ENCODE data around the gene MYMX. TPM values are rescaled to one million over a fixed set of nuclear protein-coding genes. Genes with fewer than 3 reads are reported as not detected.
A peak's percentile ranks its signal among the peaks of the same experiment; 100 is the strongest.

The MYMX gene
- total and polyA plus RNA-seq, 2 of the 13 experiments (the other 11 are each of a cell fraction or from before 2014, with no cell fraction given), result not detected

GRCh38 chr6:44192428-44193041 lies 24.2 kb upstream of the MYMX start (continued):
- TF ChIP-seq SNRNP70 (IDR thresholded peaks at IDR 0.05; ENCODE audit: low read depth, low read length), result no peak
- no peak for TF ChIP-seq ZNF839 (CRISPR knock-in tag; IDR thresholded peaks at IDR 0.05; ENCODE audit: borderline replicate concordance)
- no peak for TF ChIP-seq MEIS1 (CRISPR knock-in tag; IDR thresholded peaks at IDR 0.05; ENCODE audit: borderline replicate concordance)
- TF ChIP-seq SMC3 (IDR thresholded peaks at IDR 0.05; ENCODE audit: low read length), result no peak
- TF ChIP-seq ZNF644 (CRISPR knock-in tag; IDR thresholded peaks at IDR 0.05; ENCODE audit: low read depth), result peak; percentile 11; the same call in 1 of the 2 replicates
- TF ChIP-seq ZNF746 (CRISPR knock-in tag; IDR thresholded peaks at IDR 0.05), result no peak
- no peak for TF ChIP-seq HHEX (CRISPR knock-in tag; IDR thresholded peaks at IDR 0.05)
- TF ChIP-seq ZNF678 (CRISPR knock-in tag; IDR thresholded peaks at IDR 0.05), result no peak
- no peak for TF ChIP-seq HCFC1 (IDR thresholded peaks at IDR 0.05; ENCODE audit: low read depth, low read length)
- no peak for TF ChIP-seq KDM4B (CRISPR knock-in tag; IDR thresholded peaks at IDR 0.05)
- TF ChIP-seq CBX2 (IDR thresholded peaks at IDR 0.05; ENCODE audit: low read depth, low read length), result no peak
- no peak for TF ChIP-seq CBX2 (CRISPR knock-in tag; IDR thresholded peaks at IDR 0.05; ENCODE audit: low read depth)
- TF ChIP-seq KLF12 (CRISPR knock-in tag; IDR thresholded peaks at IDR 0.05; ENCODE audit: borderline replicate concordance), result no peak
- TF ChIP-seq FLYWCH1 (CRISPR knock-in tag; IDR thresholded peaks at IDR 0.05), result no peak
- no peak for TF ChIP-seq REXO4 (CRISPR knock-in tag; IDR thresholded peaks at IDR 0.05; ENCODE audit: borderline replicate concordance)
- no peak for TF ChIP-seq SAFB2 (CRISPR knock-in tag; IDR thresholded peaks at IDR 0.05; ENCODE audit: borderline replicate concordance, low read depth)
- TF ChIP-seq GATAD2A (CRISPR knock-in tag; IDR thresholded peaks at IDR 0.05), result no peak; the same call in 1 of the 2 replicates
- TF ChIP-seq ZNF720 (CRISPR knock-in tag; IDR thresholded peaks at IDR 0.05), result no peak
- TF ChIP-seq, protein P1, sequence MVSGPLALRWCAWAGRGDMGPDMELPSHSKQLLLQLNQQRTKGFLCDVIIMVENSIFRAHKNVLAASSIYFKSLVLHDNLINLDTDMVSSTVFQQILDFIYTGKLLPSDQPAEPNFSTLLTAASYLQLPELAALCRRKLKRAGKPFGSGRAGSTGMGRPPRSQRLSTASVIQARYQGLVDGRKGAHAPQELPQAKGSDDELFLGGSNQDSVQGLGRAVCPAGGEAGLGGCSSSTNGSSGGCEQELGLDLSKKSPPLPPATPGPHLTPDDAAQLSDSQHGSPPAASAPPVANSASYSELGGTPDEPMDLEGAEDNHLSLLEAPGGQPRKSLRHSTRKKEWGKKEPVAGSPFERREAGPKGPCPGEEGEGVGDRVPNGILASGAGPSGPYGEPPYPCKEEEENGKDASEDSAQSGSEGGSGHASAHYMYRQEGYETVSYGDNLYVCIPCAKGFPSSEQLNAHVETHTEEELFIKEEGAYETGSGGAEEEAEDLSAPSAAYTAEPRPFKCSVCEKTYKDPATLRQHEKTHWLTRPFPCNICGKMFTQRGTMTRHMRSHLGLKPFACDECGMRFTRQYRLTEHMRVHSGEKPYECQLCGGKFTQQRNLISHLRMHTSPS (CRISPR knock-in tag; IDR thresholded peaks at IDR 0.05; ENCODE audit: low read depth), result no peak
- no peak for TF ChIP-seq MLX (CRISPR knock-in tag; IDR thresholded peaks at IDR 0.05)
- no peak for TF ChIP-seq ZBTB34 (CRISPR knock-in tag; IDR thresholded peaks at IDR 0.05)
- TF ChIP-seq KLF15 (CRISPR knock-in tag; IDR thresholded peaks at IDR 0.05; ENCODE audit: borderline replicate concordance), result no peak
- no peak for TF ChIP-seq SKI (IDR thresholded peaks at IDR 0.05; ENCODE audit: partially characterized antibody)
- no peak for TF ChIP-seq ZFP82 (CRISPR knock-in tag; IDR thresholded peaks at IDR 0.05; ENCODE audit: borderline replicate concordance)
- TF ChIP-seq KLF16 (CRISPR knock-in tag; IDR thresholded peaks at IDR 0.05), result no peak
- TF ChIP-seq, protein P2, sequence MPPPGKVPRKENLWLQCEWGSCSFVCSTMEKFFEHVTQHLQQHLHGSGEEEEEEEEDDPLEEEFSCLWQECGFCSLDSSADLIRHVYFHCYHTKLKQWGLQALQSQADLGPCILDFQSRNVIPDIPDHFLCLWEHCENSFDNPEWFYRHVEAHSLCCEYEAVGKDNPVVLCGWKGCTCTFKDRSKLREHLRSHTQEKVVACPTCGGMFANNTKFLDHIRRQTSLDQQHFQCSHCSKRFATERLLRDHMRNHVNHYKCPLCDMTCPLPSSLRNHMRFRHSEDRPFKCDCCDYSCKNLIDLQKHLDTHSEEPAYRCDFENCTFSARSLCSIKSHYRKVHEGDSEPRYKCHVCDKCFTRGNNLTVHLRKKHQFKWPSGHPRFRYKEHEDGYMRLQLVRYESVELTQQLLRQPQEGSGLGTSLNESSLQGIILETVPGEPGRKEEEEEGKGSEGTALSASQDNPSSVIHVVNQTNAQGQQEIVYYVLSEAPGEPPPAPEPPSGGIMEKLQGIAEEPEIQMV (CRISPR knock-in tag; IDR thresholded peaks at IDR 0.05; ENCODE audit: low read depth), result peak; percentile 78; the same call in 1 of the 2 replicates
